Astrocyte (in vitro differentiated cells and primary cell): ENCODE results near the gene GRM7.

Experiments
- CTCF ChIP-seq: IDR thresholded peaks from 2 replicates; pipeline ENCODE4 v1.5.1; 2011; ENCODE audit warnings: low read depth, mild to moderate bottlenecking, inconsistent platforms, low read length, moderate library complexity; ENCODE audit not compliant: insufficient read depth
- EZH2 ChIP-seq: IDR thresholded peaks from 2 replicates; pipeline ENCODE4 v1.6.1; 2012; ENCODE audit warnings: mild to moderate bottlenecking, low read length, inconsistent platforms; ENCODE audit not compliant: insufficient read depth

- TF ChIP-seq CTCF (no peak), EZH2 (no peak)
These were observed 852.8 kb downstream of the GRM7 start for GRCh38 chr3:7713724-7714123.
